GM19452 (cell line): ENCODE results near the gene WDFY4.

Experiments used
- ATAC-seq: cut with Tn5 transposase; IDR thresholded peaks from one replicate; pipeline ENCODE4 v1.9.1; 2021; ENCODE audit not compliant: unreplicated experiment

The WDFY4 gene

DNA sequence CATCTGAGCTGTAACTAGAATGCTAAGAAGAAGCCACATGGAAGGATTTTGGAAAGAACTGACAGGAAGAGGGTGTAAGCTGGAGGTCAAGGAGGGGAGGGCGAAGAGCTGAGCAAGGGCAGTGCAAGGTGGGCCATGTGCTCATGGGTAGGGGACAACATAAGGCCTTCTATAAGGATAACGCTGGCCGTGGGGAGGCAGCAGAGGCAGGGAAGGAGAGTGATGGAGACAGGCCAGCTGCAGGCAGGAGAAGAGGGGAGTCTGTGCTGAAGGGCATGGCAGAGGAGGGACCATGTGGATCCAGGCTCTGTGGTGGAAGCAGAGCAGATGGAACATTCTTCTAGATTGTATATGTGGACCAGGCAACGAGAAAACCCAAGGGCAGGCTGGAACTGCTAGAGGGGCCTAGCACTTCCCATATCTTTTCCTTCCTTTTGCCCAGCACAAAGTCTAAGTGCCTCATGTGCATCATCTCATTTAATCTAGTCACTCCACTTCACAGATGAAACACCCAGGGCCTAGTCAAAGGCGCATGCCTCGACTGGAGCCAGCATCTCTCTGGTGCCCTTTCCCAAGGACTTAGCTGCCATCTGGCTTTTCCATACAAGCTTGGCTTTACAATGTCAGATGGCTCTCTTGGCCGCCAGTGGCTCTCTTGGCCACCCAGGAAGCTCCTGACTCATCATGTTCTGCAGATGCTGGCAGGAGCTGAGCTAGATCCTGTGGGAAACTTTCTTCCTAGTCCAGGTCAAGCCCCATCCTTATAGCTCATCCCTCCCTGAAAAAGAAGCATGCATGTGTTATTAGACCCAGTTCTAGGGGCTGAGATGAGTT, 248.4 kb downstream of the WDFY4 start:
- no peak for ATAC-seq

DNA sequence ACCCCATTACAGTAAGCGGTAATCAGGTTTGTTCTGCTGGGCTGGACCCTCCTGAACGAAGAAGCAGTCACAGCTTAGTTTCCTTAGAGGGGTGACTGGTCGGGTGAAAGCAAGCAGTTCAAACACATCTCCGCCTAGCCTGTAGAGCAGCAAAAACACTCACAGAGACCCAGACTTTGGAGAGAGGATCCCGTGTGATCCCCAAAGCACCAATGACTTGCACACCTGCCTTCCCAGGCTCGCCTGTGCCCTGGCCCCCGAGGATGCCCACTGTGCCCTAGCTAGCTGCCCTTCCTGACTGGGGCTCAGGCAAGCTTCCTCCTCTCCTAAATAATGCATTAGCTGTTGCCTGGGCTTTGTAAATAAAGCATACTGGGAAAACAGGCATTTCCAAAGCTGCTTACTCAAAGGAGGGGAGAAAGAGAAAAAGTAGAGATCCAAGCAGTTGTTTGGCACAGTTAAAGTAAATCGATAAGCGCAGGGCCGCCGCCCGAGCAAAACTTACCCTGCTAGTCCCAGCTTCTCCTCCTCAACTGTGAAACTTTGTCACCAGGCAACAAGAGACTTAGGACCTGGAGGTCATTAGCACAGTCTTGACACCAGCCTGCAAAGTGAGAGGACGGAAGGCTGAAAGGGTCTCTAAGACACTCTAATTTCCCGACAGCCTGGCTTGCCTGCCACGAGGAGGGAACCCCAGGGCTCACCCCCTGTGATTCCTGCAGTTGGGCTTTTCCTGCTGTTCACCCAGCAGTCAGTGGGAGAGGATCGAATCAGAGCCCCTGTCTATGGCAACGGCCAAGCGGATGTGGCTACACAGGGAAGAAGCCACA, 250.2 kb downstream of the WDFY4 start:
- ATAC-seq: no peak

DNA sequence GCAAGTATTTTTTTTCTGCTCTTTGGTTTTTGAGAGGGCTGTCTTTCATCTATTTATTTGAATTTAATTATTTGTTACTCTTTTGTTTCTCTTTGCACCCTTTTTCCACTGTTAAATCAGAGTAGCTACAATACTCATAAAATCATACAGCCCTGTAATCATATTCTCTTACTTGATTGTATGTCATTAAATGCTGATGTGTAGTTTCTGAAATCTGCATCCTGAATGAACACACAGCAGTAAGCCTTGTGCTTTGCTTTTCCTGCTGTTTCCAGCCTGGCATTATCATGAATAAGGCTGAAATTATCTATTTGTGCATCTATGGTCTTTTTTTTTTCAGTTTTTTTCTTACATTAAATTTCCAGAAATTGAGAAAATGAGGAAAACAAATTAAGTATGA, 250.9 kb downstream of the WDFY4 start:
- ATAC-seq: no peak

DNA sequence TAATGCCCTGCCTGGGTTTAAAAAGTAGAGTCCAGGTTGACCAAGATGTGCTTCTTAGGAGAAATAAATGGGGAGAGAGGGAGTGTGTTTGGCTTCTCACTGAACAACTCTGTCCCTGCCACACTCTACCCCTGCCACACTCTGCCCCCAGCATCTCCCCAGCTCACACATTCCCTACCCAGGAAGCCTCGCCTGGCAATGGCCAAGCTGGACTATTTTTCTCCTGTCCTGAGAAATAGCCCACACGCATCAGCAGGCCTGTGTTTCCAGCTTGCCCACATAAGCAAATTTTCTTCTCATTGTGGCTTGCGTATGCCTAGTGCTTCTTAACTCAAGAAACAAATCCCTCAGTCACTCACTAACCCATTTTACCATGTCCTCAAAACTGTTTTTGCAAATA, 253.1 kb downstream of the WDFY4 start:
- no peak for ATAC-seq

DNA sequence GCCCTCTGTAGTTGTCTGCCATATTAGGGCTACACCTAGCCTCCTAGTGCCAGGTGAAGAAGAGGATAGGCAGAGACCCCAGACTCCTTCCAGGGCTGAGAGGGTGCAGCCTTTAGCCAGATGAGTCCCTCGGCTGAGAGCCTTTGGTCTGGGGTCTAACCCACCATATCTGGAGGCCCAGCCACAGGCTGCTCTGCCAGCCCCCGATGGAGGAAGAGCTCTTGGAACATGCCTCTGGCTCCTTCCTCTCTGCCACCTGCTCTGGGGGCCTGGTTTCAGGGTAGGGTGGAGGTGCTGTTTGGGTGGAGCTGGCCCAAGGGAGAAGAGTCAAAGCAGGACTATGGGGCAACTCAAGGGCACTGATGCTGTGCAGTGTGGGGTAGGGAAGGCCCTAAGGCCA, 253.6 kb downstream of the WDFY4 start:
- ATAC-seq: no peak

DNA sequence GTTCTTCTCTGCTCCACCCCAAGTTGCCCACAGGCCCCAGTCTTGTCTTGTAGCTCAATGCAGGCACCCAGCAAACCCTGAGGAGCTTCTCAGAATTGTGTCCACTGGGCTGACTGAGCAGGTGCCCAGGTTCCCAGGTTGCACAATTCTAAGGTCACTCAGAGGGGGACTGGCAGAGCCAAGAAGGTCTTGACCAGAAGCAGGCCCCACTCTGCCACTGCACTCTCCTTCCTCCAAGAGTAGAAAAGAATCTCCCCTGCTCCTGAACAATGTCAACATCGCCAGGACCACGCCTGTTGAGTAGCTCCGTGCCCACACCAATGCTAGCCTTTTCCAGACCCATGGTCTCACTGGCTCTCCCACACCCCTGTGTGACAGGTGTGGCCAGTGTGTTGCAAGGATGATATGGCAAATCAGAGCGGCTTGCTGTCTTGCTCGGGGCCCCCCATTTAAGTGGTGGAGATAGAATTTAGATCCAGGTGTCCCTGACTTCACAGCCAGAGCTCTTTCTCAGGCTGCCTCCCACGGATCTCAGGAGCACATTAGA, 254.4 kb downstream of the WDFY4 start:
- no peak for ATAC-seq

DNA sequence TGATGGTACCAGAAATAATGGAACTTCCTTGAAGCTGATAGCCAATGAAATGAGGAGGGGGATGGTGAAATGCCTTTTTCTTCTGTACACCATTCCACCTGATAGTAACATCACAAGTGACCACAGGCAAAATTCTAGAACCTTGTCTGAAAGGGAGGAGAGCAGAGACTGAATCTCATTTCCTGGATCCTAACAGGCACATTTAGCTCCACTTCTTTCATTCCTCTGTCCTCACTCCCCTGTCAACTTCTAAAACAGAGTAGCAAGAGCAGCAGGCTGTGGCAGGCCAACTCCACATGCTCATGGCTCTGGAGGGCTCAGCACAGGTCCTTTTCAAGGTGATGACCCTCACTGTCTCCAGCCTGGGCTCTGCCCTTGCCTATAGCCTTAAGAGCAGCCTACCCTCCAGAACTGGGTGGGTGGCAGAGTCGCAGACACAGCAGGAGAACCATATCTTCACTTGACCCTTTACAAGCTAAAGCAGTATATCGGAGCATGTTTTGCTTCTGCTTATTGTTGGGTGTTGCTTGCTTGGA, 255.2 kb downstream of the WDFY4 start, which contains the start of gene LRRC18:
Gene LRRC18 (minus strand): TSS at position 51 of the 536 bp plus-strand sequence. CDS start 25,685 bp downstream, outside the sequence.
- ATAC-seq: no peak

DNA sequence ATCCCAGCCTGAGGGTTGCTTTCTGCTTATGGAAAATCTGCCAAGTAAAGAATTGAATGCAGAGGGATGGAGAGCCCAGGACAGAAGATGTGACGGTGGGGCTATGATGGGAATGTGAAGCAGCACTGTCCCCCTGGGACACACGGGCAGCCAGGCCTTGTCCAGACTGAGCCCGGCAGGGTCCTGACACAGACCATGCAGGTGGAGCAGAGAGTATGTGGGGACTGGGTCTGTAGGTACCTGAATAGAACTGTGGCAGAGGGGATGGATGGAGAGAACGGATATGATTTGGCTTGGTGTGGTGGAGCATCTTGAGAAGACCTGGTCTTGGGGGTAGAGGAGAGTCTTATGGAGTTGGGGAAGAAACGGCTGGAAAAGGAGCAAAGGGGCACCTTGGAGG, 255.7 kb downstream of the WDFY4 start:
- ATAC-seq: no peak

DNA sequence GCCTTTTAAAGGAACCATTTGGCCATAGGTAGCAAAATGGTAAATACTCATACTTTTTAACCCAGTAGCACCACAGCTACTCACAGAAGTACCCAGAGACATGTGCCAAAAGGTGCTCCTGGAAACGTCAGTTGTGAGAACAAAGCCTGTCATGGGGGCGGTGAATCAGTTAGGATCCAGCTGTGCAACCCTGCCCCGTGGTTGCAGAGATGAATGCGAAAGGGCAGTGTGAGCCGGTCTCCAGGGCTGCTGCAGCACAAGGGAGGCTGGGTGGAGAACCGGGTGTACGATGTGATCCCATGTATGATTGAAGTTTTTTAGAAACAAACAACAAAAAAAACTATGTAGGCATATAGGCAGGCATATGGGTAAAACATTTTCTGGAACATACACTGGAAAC, 256.3 kb downstream of the WDFY4 start:
- ATAC-seq: no peak

DNA sequence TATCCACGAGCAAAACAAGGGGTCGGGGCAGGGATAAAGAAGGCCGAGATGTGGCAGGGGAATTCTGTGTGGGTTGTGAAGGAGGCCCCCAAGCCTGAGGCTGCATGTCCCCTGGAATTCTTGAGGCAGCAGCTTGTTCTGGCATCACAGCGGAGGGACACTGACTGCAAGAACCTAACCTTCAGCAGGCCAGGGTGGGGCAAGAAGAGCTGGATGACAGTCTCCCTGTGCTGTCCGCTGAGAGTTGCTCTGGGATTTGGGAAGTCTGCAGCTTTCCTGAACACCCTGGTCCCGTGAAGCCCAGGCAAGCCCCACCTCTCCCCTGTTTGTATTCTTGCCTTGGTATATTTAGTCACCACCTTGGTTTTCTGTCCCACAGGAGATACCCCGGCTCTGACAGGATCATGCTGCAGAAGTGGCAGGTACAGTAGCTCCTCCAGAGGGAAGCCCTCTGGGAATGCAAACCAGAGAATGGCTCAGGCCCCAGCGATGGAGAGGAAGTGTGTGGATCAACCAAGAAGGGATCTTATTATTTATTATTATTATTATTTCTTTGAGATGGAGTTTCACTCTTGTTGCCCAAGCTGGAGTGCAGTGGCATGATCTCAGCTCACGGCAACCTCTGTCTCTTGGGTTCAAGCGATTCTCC, 256.9 kb downstream of the WDFY4 start:
- ATAC-seq: no peak

DNA sequence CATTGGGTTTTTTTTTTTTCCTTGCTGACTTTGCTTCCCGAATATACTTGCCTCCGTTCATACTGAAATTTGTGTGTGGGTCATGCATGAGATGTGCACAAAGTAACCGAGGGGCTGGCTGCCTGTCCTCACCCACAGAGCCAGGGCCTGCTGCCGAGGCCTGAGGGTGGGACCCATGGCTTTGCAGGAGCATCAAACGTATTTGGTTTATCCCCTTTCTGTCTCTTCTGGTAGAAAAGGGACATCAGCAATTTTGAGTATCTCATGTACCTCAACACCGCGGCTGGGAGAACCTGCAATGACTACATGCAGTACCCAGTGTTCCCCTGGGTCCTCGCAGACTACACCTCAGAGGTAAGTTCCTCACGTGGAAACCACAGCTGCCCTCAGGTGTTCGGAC, 258.4 kb downstream of the WDFY4 start:
- no peak for ATAC-seq

DNA sequence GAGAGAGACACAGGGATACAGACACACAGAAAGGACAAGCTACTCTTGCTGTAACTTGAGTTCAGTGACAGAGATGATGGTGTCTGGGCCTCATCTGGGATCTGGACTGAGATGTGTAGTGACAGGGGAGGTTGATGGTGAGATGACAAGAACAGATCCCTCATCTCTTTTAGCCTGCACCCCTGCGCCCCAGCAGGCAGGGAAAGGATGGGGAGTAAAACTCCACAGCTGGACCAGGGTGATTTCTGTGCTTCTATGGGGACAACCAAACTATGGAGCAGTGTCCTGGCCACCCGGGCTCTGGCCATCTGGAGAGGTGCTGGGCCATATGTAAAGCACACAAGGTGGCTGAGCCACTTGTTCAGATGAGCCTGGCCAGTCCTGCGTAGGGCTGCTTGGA, 259.5 kb downstream of the WDFY4 start:
- ATAC-seq: no peak

DNA sequence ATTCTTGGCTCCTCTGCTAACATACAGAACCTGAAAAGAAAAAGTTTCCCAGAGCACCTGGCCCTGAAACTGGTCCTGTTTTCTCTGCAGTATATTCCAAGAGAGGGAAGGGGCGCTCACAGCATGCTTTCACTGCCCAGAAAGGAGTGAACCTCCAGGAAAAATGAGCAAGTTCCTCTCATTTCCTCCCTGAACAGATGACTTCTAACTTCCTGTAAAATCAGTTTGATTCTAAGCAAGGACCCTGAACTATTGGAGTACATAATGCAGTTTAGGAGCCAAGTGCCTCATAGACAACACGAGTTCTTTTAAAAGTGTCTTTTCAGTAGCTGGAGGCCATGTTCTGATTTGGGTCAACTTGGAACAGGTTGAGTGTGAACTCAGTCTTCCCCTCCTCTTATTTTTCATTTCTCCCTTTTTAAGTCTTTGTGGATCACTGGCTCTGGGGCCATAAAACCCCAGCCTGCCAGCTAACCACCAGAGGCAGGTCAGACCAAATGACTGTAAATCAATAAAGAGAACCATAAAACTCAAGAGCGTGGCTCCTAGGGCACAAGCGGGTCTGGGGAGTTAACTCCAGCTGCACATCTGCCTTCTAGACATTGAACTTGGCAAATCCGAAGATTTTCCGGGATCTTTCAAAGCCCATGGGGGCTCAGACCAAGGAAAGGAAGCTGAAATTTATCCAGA, 260.9 kb downstream of the WDFY4 start:
- no peak for ATAC-seq

DNA sequence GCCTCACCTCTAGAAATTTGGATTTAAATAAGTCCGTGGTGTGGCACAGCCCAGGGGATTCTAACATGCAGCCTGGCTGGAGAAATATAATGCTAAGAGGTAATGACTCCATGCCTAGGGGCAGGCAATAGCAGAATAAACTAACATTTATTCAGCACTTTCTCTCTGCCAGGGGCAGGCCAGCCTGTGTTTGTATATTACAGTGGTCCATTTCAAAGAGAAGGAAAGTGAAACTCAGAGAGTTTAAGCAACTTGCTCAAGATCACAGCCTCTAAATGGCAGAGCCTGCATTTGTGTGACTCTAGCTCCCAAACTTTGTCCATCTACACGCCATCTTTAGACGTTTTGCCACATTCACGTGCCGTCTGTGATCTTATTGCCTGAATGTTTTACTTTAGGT, 261.7 kb downstream of the WDFY4 start:
- no peak for ATAC-seq

DNA sequence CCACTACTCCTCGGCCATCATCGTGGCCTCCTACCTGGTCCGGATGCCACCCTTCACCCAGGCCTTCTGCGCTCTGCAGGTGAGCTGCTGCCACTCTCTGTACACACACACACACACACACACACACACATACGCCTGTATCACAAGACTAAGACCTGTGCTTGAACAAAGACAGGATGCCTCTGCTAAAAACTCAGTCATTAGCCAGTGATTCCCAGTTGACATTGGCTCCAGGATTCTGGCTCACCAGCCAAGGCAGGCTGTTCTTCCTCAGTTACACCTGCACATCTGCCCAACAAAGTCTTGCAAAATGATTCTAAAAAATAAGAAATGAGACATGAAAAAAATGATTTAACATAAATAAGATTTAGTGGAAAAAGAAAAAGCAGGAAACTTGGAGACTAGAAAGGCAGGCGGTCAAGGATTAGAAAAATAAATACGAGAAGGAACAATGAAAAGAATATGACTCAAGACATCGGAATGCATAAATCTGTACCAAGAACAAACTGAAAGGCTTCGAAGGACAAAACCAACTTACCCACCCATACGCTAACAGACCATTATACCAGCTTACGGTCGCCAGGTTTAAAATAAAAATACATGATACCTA, 262.3 kb downstream of the WDFY4 start:
- ATAC-seq: no peak

DNA sequence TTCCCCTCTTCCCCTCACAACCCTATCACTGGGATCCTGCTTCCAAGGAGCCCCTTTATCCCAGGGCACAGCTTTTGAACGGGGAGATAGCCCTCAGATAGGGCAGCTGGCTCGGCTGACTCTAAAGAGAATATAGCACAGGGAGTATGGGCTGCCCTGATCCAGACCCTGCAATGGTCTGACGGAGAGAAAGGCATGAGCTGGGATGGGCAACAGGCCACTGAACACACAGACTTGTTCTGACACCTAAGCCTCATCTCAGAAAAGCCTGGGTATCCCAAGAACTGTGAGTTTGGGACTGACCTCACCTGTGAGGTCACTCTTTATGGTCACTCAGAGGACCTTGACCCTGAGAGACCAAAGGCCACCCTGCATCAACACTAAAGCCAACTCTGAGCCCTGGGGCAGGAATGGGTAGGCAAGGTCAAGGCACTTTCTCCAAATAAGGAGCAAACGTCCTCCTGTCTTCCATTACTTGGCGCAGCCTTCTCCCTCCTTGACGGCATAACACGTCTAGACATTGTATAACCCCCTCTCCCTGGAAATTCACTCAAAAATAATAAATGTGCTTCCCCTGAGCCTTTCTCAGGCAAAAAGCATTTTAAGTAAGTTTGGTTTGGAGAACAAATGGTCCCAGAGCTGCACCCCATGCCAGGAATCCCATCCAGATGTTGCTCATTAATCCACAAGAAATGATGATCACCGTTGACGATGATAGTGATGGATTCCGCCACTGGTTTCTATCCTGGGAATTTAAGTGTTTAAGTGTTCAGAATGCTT, 263.2 kb downstream of the WDFY4 start:
- no peak for ATAC-seq

DNA sequence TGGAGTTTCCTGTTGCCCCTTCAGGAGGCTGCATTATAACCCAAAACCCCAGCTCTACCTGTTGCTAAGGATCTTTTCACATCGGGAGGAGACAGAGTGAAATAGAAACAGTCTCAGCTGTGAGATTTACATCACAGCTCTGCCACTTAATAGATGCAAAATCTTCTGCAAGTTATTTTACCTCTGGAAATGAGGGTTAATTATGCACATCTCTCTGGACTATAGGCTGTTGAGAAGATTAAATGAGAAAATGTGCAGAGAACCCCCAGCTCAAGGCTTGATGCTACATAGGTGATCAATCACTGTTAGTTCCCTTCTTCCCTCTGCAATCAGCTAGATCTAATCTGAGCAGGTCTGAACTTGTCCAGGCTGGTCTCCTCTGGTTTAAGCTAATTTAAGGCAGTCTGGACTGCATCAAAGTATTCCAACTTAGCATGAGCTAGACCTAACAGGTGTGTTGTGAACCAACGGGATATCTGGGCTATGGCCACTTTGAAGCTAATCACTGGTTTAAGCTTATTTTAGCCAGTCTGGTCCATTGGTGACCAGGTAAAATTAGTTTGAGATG, 263.9 kb downstream of the WDFY4 start:
- ATAC-seq: no peak

DNA sequence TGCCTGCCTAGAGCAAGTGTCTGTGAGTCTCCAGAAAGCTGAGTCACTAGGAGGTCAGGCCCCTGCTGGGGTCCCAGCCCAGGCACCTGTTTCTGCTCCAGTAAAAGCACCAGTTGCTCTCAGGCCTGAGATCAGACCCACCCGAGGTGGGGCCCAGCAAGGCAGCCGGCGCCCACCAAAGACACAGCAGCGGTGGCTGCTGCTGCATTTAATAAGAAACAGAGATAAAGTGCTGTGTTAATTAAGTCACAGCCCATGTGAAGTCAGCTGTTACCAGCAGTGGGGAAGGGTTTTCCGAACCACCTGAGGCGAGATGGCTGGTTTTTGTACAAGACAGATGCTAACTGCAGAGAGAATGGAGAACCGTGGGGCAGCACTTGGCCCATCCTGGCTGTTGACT, 267.0 kb downstream of the WDFY4 start:
- no peak for ATAC-seq
